D721Med (cell line): ENCODE measurements around the gene FAS.

Experiments
- DNase-seq: peaks from one replicate; pipeline ENCODE4 v3.0.0; 2011; ENCODE audit warnings: low spot score; ENCODE audit not compliant: insufficient read length
- FAIRE-seq: peaks from 2 replicates; lab custom pipeline; 2011; peaks lifted over from hg19 to GRCh38; lab: Jason Lieb, UNC
- TF ChIP-seq, protein P1 (sequence below): IDR thresholded peaks from 2 replicates; pipeline ENCODE4 v1.5.1; 2012; ENCODE audit warnings: mild to moderate bottlenecking, control low read depth; ENCODE audit not compliant: insufficient read depth; ENCODE audit errors: missing control alignments

The FAS gene

DNA sequence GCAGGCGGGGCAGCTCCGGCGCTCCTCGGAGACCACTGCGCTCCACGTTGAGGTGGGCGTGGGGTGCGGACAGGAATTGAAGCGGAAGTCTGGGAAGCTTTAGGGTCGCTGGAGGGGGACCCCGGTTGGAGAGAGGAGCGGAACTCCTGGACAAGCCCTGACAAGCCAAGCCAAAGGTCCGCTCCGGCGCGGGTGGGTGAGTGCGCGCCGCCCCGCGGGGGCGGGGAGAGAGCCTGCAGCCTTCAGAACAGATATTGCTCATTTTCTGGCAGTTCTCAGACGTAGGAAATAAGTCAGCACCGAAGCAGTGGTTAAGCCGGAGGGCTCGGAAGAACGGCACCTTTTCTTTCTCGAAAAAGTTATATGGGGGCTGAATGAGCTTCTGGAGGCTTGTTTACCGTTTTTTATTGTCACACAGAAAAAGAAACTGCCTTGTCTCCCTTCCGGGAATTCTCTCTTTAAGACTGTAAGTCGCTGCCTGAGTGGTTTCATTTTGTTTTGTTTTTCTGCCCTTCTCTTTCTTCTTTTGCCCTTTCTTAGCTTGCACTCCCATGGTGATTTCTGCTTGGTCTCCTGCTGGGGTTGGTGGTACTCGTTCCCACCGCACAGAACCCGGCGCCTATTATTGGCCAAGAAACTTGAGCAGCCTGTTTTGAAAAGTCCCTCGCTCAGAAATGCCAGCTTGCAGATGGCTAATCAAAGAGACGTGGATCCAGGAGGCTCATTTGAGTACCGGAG is 732 bp downstream of the FAS start:
- FAIRE-seq (no peak), DNase-seq (no peak)
- TF ChIP-seq, protein P1, sequence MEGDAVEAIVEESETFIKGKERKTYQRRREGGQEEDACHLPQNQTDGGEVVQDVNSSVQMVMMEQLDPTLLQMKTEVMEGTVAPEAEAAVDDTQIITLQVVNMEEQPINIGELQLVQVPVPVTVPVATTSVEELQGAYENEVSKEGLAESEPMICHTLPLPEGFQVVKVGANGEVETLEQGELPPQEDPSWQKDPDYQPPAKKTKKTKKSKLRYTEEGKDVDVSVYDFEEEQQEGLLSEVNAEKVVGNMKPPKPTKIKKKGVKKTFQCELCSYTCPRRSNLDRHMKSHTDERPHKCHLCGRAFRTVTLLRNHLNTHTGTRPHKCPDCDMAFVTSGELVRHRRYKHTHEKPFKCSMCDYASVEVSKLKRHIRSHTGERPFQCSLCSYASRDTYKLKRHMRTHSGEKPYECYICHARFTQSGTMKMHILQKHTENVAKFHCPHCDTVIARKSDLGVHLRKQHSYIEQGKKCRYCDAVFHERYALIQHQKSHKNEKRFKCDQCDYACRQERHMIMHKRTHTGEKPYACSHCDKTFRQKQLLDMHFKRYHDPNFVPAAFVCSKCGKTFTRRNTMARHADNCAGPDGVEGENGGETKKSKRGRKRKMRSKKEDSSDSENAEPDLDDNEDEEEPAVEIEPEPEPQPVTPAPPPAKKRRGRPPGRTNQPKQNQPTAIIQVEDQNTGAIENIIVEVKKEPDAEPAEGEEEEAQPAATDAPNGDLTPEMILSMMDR: no peak

DNA sequence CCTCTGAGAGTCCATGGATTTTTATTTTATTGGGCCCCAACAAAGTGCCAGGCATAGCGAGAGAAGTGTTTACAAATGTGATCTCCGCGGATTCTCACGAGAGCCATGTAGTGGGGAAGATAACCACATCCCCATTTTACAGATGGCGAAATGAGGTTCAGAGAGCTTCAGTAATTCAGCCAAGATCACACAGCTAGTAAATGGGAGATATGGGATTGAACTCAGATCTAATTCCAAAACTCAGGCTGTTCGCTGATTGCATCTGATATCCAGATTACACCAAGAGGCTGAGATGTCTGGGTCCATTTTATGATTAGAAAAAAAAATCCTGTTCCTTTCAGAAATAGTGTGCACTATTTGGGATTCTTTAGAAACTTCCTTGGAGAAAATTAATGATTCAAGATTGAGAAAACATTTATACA is 1.3 kb downstream of the FAS start:
- TF ChIP-seq, protein P1: no peak
- FAIRE-seq: no peak
- no peak for DNase-seq

DNA sequence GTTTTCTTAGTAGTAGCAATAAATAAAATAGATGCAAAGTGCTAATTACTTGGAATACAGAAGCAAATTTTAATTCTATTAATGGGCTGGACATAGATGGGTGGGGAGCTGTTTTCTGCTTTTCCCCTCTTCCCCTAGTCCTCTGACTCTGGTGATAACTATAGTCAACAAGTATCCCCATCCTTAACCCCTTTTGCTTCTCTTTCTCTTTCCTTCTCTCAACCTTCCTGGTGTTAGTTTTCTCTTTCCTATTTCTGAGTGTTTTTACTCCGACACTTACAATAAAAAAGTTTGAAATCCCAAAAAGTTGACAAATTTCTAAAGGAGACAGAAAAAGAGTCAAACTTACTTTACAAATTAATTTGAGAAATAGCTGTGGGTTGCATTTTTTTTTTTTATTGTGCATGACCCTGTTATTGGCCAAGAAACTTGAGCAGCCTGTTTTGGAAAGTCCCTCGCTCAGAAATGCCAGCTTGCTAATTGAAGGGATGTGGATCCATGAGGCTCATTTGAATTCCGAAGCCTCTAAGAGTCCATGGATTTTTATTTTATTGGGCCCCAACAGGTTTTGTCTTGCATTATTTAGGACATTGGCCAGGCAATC is 2.4 kb downstream of the FAS start:
- no peak for FAIRE-seq
- DNase-seq: no peak
- TF ChIP-seq, protein P1: no peak

DNA sequence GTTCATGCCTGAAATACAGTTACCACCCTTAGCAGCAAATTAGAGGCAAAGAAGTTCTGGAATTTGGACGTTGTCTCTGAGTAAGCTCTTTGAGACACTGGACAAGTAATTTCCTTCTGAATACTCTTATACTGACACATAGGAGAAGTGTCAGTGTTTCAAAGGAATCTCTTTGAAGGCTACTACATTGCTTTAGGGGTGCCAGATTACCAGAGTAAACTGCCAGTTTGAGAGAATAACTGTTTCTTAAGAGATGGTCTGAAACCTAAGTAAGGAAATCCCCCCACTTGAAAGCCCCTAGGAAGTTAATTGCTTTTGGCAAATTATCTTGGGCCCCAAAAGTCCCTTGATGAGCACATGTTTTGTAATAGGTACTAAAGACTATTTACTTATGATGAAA is 3.4 kb downstream of the FAS start:
- FAIRE-seq (no peak), DNase-seq (no peak)
- TF ChIP-seq, protein P1: no peak

DNA sequence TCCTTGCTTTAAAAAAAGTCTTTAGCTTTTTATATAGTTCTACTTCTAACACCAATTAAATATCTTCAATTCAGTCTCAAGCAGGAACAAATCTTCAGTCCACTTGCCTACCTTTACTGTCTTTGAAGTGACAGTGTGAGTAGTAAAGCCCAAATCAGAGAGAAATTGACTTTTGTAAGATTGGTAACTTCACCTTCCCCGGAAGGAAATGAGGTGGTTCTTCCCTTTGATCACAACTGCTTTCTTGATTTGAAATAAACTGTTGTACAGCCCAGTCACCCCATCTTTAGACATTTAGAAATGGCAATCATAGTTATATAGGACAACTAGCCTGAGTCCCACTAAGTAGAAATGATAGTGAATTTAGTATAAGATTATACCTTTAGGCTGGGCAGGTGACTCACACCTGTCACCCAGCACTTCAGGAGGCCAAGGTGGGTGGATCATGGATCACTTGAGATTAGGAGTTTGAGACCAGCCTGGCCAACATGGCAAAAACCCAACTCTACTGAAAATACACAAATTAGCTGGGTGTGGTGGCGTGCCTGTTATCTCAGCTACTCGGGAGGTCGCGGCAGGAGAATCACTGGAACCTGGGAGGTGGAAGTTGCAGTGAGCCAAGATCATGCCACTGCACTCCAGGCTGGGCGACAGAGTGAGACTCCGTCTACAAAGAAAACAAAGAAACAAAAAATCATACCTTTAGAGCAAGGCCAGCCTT is 4.7 kb downstream of the FAS start:
- DNase-seq: no peak
- FAIRE-seq: no peak

DNA sequence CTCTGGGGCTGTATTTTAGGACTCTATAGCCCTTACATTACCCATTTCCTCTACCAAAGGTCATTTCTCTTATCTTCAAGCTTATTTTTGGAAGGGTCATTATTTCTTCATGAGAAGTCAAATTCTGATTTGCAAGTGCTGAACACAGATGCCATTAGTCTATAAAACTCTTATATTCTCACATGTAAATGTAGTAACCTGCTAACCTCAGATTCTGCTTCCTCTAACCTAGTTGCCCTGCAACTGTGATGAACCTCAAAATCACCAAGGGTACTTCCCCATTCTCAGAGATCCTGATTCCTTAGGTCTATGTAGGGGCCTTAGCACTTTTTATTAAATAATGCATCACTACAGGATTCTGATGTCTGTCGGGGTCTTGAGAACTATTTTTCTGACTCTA is 6.3 kb downstream of the FAS start:
- TF ChIP-seq, protein P1: no peak
- no peak for FAIRE-seq
- DNase-seq: no peak

More for the DNA sequence above, 4.7 kb downstream of the FAS start:
- TF ChIP-seq, protein P1: no peak
